Measurements from ENCODE around the gene NDEL1. TPM values are rescaled to one million over a fixed set of nuclear protein-coding genes. Genes with fewer than 3 reads are reported as not detected.

NDEL1 gene
- total RNA-seq (2022) (40.5 and 40.8 TPM in 2 replicates), Bru-seq, nascent RNA (percentile 85 among the genes with signal in this experiment), BruChase-seq, experiment 1, labeled RNA remaining after a 6-hour chase (percentile 66 among the genes with signal in this experiment), BruChase-seq, experiment 2, labeled RNA remaining after a 2-hour chase (percentile 78 among the genes with signal in this experiment)
- long read RNA-seq, transcript NDEL1-201 (9 exons, 2,372 nt): major isoform, 7 of 26 reads
- long read RNA-seq, transcript NDEL1-203 (10 exons, 1,858 nt): minor isoform, 6 of 26 reads
- long read RNA-seq, transcript NDEL1-204 (1 exons, 3,927 nt): major isoform, 7 of 26 reads
- long read RNA-seq, partial matches to known transcripts: 1 of 26 reads
- long read RNA-seq, other reads (novel, unspliced or antisense): 5 of 26 reads

GRCh38 chr17:8435245-8436168 is at the start of gene NDEL1:
TSS of gene NDEL1 (plus strand) at chr17:8435884. CDS start at chr17:8444272, 8,388 bp downstream.
- intact Hi-C loops (cut with micrococcal nuclease; ENCODE audit: unreplicated experiment): no loop called here
- peak; percentile 97 for DNase-seq
- CTCF ChIA-PET: interaction anchor here (0.7 to 1.0 kb wide), 2 partner anchors 16 to 247 kb away, joined by 3 read pairs; no protein-coding TSS in a partner anchor
- Mint-ChIP-seq H3K27me3 (ENCODE audit: unreplicated experiment) (no peaks in the 10 kb centered on the region), H3K9me3 (ENCODE audit: low read depth, unreplicated experiment) (no peaks in the 10 kb centered on the region), H3K27ac (ENCODE audit: unreplicated experiment) (peak within 1 kb of the TSS; percentile 87), H3K4me3 (ENCODE audit: low read depth, unreplicated experiment) (peak within 1 kb of the TSS; percentile 83), H3K4me1 (ENCODE audit: low read depth, unreplicated experiment) (no peaks in the 10 kb centered on the region), H3K36me3 (ENCODE audit: insufficient read depth, unreplicated experiment) (peaks cover 38% of the 10 kb centered on the region)
- TF ChIP-seq CTCF (IDR thresholded peaks at IDR 0.05; ENCODE audit: unreplicated experiment): no peak
- no TSS peak for BruUV-seq (replicated peaks)

GRCh38 chr17:8386841-8387240 is 48.8 kb upstream of the NDEL1 start:
- H3K4me1 Mint-ChIP-seq (ENCODE audit: low read depth, unreplicated experiment): peaks cover 15% of the 10 kb centered on the region
- H3K27me3 Mint-ChIP-seq (ENCODE audit: unreplicated experiment): no peaks in the 10 kb centered on the region
- H3K9me3 Mint-ChIP-seq (ENCODE audit: low read depth, unreplicated experiment): no peaks in the 10 kb centered on the region
- H3K4me3 Mint-ChIP-seq (ENCODE audit: low read depth, unreplicated experiment): no peak overlapping the region
- intact Hi-C loops (cut with micrococcal nuclease; ENCODE audit: unreplicated experiment): no loop called here
- no peak for TF ChIP-seq CTCF (IDR thresholded peaks at IDR 0.05; ENCODE audit: unreplicated experiment)
- CTCF ChIA-PET: no interaction called here
- DNase-seq: no peak
- H3K36me3 Mint-ChIP-seq (ENCODE audit: insufficient read depth, unreplicated experiment): peaks cover 37% of the 10 kb centered on the region
- H3K27ac Mint-ChIP-seq (ENCODE audit: unreplicated experiment): no peak overlapping the region
- BruUV-seq (replicated peaks): no TSS peak

GRCh38 chr17:8387914-8388651 is 47.6 kb upstream of the NDEL1 start:
- CTCF ChIA-PET: no interaction called here
- TF ChIP-seq CTCF (IDR thresholded peaks at IDR 0.05; ENCODE audit: unreplicated experiment): no peak

GRCh38 chr17:8391711-8392110 is 44.0 kb upstream of the NDEL1 start:
- DNase-seq: no peak
- H3K4me3 Mint-ChIP-seq (ENCODE audit: low read depth, unreplicated experiment): no peak overlapping the region
- no peaks in the 10 kb centered on the region for H3K36me3 Mint-ChIP-seq (ENCODE audit: insufficient read depth, unreplicated experiment)
- peaks cover 16% of the 10 kb centered on the region for H3K27me3 Mint-ChIP-seq (ENCODE audit: unreplicated experiment)
- no peak for TF ChIP-seq CTCF (IDR thresholded peaks at IDR 0.05; ENCODE audit: unreplicated experiment)
- no TSS peak for BruUV-seq (replicated peaks)
- H3K27ac Mint-ChIP-seq (ENCODE audit: unreplicated experiment): no peak overlapping the region
- H3K4me1 Mint-ChIP-seq (ENCODE audit: low read depth, unreplicated experiment): no peaks in the 10 kb centered on the region
- CTCF ChIA-PET: no interaction called here
- no peaks in the 10 kb centered on the region for H3K9me3 Mint-ChIP-seq (ENCODE audit: low read depth, unreplicated experiment)
- intact Hi-C loops (cut with micrococcal nuclease; ENCODE audit: unreplicated experiment): no loop called here

More at GRCh38 chr17:8387914-8388651, 47.6 kb upstream of the NDEL1 start:
- intact Hi-C loops (cut with micrococcal nuclease; ENCODE audit: unreplicated experiment): no loop called here
- Mint-ChIP-seq H3K36me3 (ENCODE audit: insufficient read depth, unreplicated experiment) (peaks cover 24% of the 10 kb centered on the region), H3K27me3 (ENCODE audit: unreplicated experiment) (no peaks in the 10 kb centered on the region), H3K4me1 (ENCODE audit: low read depth, unreplicated experiment) (peaks cover 15% of the 10 kb centered on the region), H3K4me3 (ENCODE audit: low read depth, unreplicated experiment) (no peak overlapping the region), H3K9me3 (ENCODE audit: low read depth, unreplicated experiment) (no peaks in the 10 kb centered on the region), H3K27ac (ENCODE audit: unreplicated experiment) (no peak overlapping the region)
- no TSS peak for BruUV-seq (replicated peaks)
- DNase-seq: no peak
